HCT116 (cell line): ENCODE data around the gene HYLS1.
"Not testable (repeated sequence)": the region's sequence is repeated elsewhere in the genome, so short reads cannot be mapped to it uniquely, and the experiment has no call there.

ENCODE experiments used
- ATF3 ChIP-seq: IDR thresholded peaks from 2 replicates; pipeline ENCODE4 v1.6.1; 2012
- CEBPB ChIP-seq: IDR thresholded peaks from 2 replicates; pipeline ENCODE4 v1.6.1; 2012; ENCODE audit warnings: low read depth
- CTCF ChIP-seq, 3 experiments: fragments of 200-600 bp in 1 of 3; sonication (generic) in 1 of 3; IDR thresholded peaks in 2 of 3; conservative IDR thresholded peaks in 1 of 3; 2 replicates each; pipeline ENCODE4 v1.5.1; 2012 to 2017; ENCODE audit warnings: low read depth in 2 of 3, low read length in 2 of 3, antibody characterized with exemption in 1 of 3, borderline replicate concordance in 1 of 3, control low read depth in 1 of 3, mild to moderate bottlenecking in 1 of 3, mixed read lengths in 1 of 3, mixed run types in 1 of 3, moderate library complexity in 1 of 3; ENCODE audit not compliant: insufficient read depth in 1 of 3
- ELF1 ChIP-seq: IDR thresholded peaks from 2 replicates; pipeline ENCODE4 v1.6.1; 2012; ENCODE audit warnings: low read depth, borderline replicate concordance
- EZH2 ChIP-seq: fragments of 200-600 bp; sonication (generic); IDR thresholded peaks from 2 replicates; pipeline ENCODE4 v1.6.1; 2017; ENCODE audit warnings: antibody characterized with exemption, mixed run types
- EZH2phosphoT487 ChIP-seq: fragments of 200-600 bp; IDR thresholded peaks from 2 replicates; pipeline ENCODE4 v1.6.1; 2018; ENCODE audit warnings: antibody characterized with exemption, borderline replicate concordance
- MAX ChIP-seq: IDR thresholded peaks from 2 replicates; pipeline ENCODE4 v1.6.1; 2012
- POLR2A ChIP-seq: IDR thresholded peaks from 2 replicates; pipeline ENCODE4 v1.7.0; 2011; ENCODE audit warnings: borderline replicate concordance; ENCODE audit not compliant: insufficient read depth, insufficient read length; ENCODE audit errors: extremely low read depth
- POLR2AphosphoS5 ChIP-seq: IDR thresholded peaks from 2 replicates; pipeline ENCODE4 v1.6.1; 2011; ENCODE audit warnings: mild to moderate bottlenecking, low read depth, low read length, moderate library complexity
- RAD21 ChIP-seq: IDR thresholded peaks from 2 replicates; pipeline ENCODE4 v1.6.1; 2012; ENCODE audit warnings: low read depth, mild to moderate bottlenecking
- REST ChIP-seq: IDR thresholded peaks from 2 replicates; pipeline ENCODE4 v1.6.1; 2012; ENCODE audit warnings: low read depth
- SRF ChIP-seq: IDR thresholded peaks from 2 replicates; pipeline ENCODE4 v1.6.1; 2012; ENCODE audit warnings: low read depth
- ZNF274 ChIP-seq: fragments of 200-500 bp; sonication (Bioruptor generic); IDR thresholded peaks from 2 replicates; pipeline ENCODE4 v1.6.1; 2014; ENCODE audit warnings: mild to moderate bottlenecking, low read depth, low read length, inconsistent platforms

GRCh38 chr11:125865354-125865753, 22.1 kb upstream of the HYLS1 start:
- TF ChIP-seq CTCF (IDR thresholded peaks at IDR 0.05 in 2 of 3, conservative IDR thresholded peaks at IDR 0.05 in 1 of 3; ENCODE audit: borderline replicate concordance in 1 of 3, insufficient read depth in 1 of 3, low read depth in 2 of 3, low read length in 2 of 3); POLR2A; ELF1; EZH2; POLR2AphosphoS5; MAX; ZNF274; RAD21; REST; CEBPB; SRF; ATF3; EZH2phosphoT487: not testable (repeated sequence)
